Measurements from ENCODE around the gene MACROD2. TPM values are rescaled to one million over a fixed set of nuclear protein-coding genes. Genes with fewer than 3 reads are reported as not detected.

Gene MACROD2
- total RNA-seq, 1 experiment from 2014 or later, result 3.7 TPM

DNA sequence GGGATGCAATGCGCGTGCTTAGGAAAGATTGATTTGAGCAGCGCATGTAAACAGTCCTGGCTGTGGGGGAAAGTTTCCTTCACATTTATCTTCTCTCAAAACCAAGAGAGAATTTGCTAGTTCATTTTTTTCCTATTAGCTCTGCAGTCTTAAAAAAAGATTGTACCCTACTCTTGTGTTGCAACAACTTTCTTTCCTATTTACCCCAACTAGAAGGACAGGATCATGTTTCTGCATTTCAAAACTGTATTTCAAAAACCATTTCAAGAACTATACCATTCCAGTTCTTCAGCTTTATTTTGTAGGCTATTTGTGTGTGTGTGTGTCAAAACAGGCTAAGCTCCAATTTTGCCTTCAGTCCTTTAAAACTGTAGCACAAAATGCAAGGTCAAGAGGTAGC lies 2104.8 kb downstream of the MACROD2 start:
- H3K4me3 ChIP-seq (replicated peaks in 1 of 2; ENCODE audit: low read depth in 1 of 2, low read length in 2 of 2), result no peak overlapping the region
- ChIA-PET CTCF (no interaction called here), RAD21 (ENCODE audit: low non-redundant PET in 1 of 2, low total read pairs in 2 of 2, uncharacterized antibody in 2 of 2, unreplicated experiment in 2 of 2) (no interaction called here), POLR2A (no interaction called here)
- intact Hi-C loops (cut with micrococcal nuclease), result no loop called here
- DNase-seq (ENCODE audit: low read depth, low spot score) (no peak), ATAC-seq (no peak)
- no peak overlapping the region for H3K27ac ChIP-seq (ENCODE audit: low read depth, low read length)
- no peak overlapping the region for H3K9ac ChIP-seq (ENCODE audit: low read length)
- no peak overlapping the region for H3K4me2 ChIP-seq (ENCODE audit: low read length)
- H4K20me1 ChIP-seq (ENCODE audit: insufficient read depth), result no peaks in the 10 kb centered on the region
- H3K4me1 ChIP-seq (ENCODE audit: control insufficient read depth in 1 of 2, insufficient read depth in 2 of 2, low read length in 2 of 2), result no peaks in the 10 kb centered on the region
- no peak overlapping the region for H2AFZ ChIP-seq (ENCODE audit: low read depth, low read length, poor library complexity, severe bottlenecking)
- H3K36me3 ChIP-seq (ENCODE audit: control insufficient read depth in 1 of 2, insufficient read depth in 2 of 2, low read length in 2 of 2), result no peaks in the 10 kb centered on the region
- H3K9me2 ChIP-seq (ENCODE audit: insufficient read depth), result no peaks in the 10 kb centered on the region
- no peaks in the 10 kb centered on the region for H3K27me3 ChIP-seq (ENCODE audit: insufficient read depth, low read length)
- no peak for TF ChIP-seq YY1 (IDR thresholded peaks at IDR 0.05; ENCODE audit: extremely low read depth, insufficient replicate concordance, low read depth, low read length)
- TF ChIP-seq, protein P1, sequence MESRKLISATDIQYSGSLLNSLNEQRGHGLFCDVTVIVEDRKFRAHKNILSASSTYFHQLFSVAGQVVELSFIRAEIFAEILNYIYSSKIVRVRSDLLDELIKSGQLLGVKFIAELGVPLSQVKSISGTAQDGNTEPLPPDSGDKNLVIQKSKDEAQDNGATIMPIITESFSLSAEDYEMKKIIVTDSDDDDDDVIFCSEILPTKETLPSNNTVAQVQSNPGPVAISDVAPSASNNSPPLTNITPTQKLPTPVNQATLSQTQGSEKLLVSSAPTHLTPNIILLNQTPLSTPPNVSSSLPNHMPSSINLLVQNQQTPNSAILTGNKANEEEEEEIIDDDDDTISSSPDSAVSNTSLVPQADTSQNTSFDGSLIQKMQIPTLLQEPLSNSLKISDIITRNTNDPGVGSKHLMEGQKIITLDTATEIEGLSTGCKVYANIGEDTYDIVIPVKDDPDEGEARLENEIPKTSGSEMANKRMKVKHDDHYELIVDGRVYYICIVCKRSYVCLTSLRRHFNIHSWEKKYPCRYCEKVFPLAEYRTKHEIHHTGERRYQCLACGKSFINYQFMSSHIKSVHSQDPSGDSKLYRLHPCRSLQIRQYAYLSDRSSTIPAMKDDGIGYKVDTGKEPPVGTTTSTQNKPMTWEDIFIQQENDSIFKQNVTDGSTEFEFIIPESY (IDR thresholded peaks at IDR 0.05; ENCODE audit: extremely low read depth, insufficient replicate concordance, low read length), result no peak
- TF ChIP-seq, protein P2, sequence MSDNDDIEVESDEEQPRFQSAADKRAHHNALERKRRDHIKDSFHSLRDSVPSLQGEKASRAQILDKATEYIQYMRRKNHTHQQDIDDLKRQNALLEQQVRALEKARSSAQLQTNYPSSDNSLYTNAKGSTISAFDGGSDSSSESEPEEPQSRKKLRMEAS (IDR thresholded peaks at IDR 0.05), result no peak
- no peak for TF ChIP-seq ZFX (IDR thresholded peaks at IDR 0.05)
- no peak for TF ChIP-seq SRF (IDR thresholded peaks at IDR 0.05; ENCODE audit: low read depth)
- no peaks in the 10 kb centered on the region for H3K79me2 ChIP-seq (ENCODE audit: insufficient read depth, low read length)
- H3K9me3 ChIP-seq (ENCODE audit: control insufficient read depth in 1 of 2, insufficient read depth in 1 of 2, low read depth in 1 of 2, low read length in 2 of 2), result no peaks in the 10 kb centered on the region
- no TSS peak for BruUV-seq (replicated peaks)

DNA sequence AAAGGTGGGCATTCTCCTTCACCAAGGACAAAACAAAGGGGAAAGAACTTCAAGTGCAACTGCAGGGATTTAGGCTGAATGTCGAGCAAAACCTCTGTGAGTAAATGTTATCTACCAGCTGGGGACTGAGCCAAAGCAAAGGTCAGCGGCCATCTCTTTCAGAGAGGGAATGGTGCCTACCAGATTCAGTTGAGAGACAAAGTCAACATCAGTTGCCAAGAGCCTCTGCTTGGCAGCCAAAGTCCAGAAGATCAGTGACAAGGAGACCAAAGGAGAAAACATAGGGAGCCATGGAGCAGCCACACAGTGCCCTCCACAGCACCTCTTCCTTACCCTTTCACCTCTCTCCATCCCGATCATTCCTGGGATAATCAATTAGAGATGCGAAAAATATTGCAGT lies 2105.5 kb downstream of the MACROD2 start:
- POLR2A ChIA-PET, result no interaction called here
- no TSS peak for BruUV-seq (replicated peaks)
- RAD21 ChIA-PET (ENCODE audit: low non-redundant PET in 1 of 2, low total read pairs in 2 of 2, uncharacterized antibody in 2 of 2, unreplicated experiment in 2 of 2), result no interaction called here
- intact Hi-C loops (cut with micrococcal nuclease), result no loop called here
- DNase-seq (ENCODE audit: low read depth, low spot score), result no peak
- Histone ChIP-seq H3K79me2 (ENCODE audit: insufficient read depth, low read length) (no peaks in the 10 kb centered on the region), H2AFZ (ENCODE audit: low read depth, low read length, poor library complexity, severe bottlenecking) (no peak overlapping the region), H3K4me3 (replicated peaks in 1 of 2; ENCODE audit: low read depth in 1 of 2, low read length in 2 of 2) (no peak overlapping the region), H3K9ac (ENCODE audit: low read length) (no peak overlapping the region), H3K4me1 (ENCODE audit: control insufficient read depth in 1 of 2, insufficient read depth in 2 of 2, low read length in 2 of 2) (no peaks in the 10 kb centered on the region), H4K20me1 (ENCODE audit: insufficient read depth) (no peaks in the 10 kb centered on the region), H3K36me3 (ENCODE audit: control insufficient read depth in 1 of 2, insufficient read depth in 2 of 2, low read length in 2 of 2) (no peaks in the 10 kb centered on the region), H3K9me3 (ENCODE audit: control insufficient read depth in 1 of 2, insufficient read depth in 1 of 2, low read depth in 1 of 2, low read length in 2 of 2) (no peaks in the 10 kb centered on the region), H3K9me2 (ENCODE audit: insufficient read depth) (no peaks in the 10 kb centered on the region), H3K27me3 (ENCODE audit: insufficient read depth, low read length) (no peaks in the 10 kb centered on the region), H3K4me2 (ENCODE audit: low read length) (no peak overlapping the region), H3K27ac (ENCODE audit: low read depth, low read length) (no peak overlapping the region)
- ATAC-seq, result no peak
- CTCF ChIA-PET, result no interaction called here
- TF ChIP-seq, protein P2 (IDR thresholded peaks at IDR 0.05), result no peak
- TF ChIP-seq ZFX (IDR thresholded peaks at IDR 0.05) (no peak), ELF1 (IDR thresholded peaks at IDR 0.05; ENCODE audit: borderline replicate concordance, low read depth) (no peak)

Other genes with a start within 250 kb of the MACROD2 start
- gene ESF1, start 210.6 kb upstream of the MACROD2 start, total RNA-seq (2021; ENCODE audit: unreplicated experiment), result 25.4 TPM
- gene NDUFAF5, start 210.5 kb upstream of the MACROD2 start, total RNA-seq (2021; ENCODE audit: unreplicated experiment), result 30.8 TPM
- gene SEL1L2, start 4.9 kb upstream of the MACROD2 start, total RNA-seq (2021; ENCODE audit: unreplicated experiment), result not detected

Data from HCT116 (cell line).